GM20000 (cell line): Measurements from ENCODE around the gene ABHD1.

Source experiments
- DNase-seq: peaks from one replicate; pipeline ENCODE4 v3.0.0; 2012; ENCODE audit warnings: low spot score
- TF ChIP-seq, protein P1 (sequence below): IDR thresholded peaks from 2 replicates; pipeline ENCODE4 v1.5.1; 2012; ENCODE audit warnings: mild to moderate bottlenecking, control low read depth; ENCODE audit errors: extremely low read depth, missing control alignments

Gene ABHD1

DNA sequence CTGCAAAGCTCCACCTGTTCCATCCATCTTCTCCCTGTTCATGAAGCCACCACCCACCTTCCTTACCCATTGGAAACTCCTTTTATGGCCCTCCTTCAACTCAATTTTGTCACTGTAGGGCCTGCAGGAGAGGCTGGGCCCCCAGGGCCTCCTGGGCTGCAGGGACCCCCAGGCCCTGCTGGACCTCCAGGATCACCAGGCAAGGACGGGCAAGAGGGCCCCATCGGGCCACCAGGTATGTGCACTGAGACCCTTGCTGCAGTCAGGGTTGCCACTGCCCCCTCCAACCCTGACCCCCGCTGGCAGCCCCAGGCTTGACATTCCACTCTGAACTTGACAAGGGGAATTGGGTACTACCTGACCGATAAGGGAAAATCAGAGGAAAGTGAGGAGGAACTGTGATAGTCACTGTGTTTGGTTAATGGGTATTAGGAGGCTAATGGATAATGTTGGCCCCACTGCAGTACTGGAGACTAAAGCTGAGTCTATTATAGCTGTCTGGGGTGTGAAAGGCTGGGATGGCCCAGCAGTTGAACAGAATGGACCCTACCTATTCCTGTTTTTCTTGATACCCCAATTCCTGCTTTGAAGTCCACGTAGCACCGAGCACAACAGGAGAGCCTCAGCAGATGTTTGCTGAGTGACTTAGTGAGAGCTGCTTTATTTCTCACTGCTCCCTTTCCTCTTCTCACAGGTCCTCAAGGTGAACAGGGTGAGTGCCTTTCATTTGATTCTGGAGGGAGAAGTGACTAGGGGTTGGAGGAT lies 39.1 kb upstream of the ABHD1 start:
- no peak for DNase-seq
- TF ChIP-seq, protein P1, sequence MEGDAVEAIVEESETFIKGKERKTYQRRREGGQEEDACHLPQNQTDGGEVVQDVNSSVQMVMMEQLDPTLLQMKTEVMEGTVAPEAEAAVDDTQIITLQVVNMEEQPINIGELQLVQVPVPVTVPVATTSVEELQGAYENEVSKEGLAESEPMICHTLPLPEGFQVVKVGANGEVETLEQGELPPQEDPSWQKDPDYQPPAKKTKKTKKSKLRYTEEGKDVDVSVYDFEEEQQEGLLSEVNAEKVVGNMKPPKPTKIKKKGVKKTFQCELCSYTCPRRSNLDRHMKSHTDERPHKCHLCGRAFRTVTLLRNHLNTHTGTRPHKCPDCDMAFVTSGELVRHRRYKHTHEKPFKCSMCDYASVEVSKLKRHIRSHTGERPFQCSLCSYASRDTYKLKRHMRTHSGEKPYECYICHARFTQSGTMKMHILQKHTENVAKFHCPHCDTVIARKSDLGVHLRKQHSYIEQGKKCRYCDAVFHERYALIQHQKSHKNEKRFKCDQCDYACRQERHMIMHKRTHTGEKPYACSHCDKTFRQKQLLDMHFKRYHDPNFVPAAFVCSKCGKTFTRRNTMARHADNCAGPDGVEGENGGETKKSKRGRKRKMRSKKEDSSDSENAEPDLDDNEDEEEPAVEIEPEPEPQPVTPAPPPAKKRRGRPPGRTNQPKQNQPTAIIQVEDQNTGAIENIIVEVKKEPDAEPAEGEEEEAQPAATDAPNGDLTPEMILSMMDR, result no peak

DNA sequence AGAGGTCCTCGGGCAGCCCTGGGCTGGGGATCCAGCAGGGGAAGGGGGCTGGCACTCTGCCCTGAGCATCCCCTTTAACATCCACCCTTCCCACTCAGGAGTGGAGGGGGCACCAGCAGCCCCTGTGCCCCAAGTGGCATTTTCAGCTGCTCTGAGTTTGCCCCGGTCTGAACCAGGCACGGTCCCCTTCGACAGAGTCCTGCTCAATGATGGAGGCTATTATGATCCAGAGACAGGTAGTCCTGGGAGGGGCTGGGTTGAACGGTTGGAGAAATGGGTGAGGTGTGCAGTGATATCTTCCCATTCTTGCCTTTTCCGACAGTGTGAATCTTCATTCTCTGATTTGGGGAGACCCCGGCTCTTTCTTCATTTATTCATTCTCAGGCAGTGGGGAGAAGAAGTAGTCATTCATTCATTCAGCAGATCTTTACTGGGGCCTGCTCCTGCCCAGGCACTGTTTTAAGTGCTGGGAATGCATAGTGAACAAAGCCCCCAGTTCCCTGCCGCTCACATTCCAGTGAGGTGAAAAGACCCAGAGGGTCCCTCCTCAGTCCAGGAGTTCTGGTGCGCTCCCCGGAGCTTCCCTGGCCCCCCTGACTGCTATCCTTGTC lies 38.4 kb upstream of the ABHD1 start:
- TF ChIP-seq, protein P1, result no peak
- DNase-seq, result no peak

DNA sequence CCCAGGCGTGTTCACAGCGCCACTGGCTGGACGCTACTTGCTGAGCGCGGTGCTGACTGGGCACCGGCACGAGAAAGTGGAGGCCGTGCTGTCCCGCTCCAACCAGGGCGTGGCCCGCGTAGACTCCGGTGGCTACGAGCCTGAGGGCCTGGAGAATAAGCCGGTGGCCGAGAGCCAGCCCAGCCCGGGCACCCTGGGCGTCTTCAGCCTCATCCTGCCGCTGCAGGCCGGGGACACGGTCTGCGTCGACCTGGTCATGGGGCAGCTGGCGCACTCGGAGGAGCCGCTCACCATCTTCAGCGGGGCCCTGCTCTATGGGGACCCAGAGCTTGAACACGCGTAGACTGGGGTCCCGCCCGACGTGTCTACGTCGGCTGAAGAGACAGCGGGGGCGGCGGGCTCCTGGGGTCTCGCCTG lies 37.9 kb upstream of the ABHD1 start:
- TF ChIP-seq, protein P1, result peak; percentile 38
- peak; percentile 64 for DNase-seq

DNA sequence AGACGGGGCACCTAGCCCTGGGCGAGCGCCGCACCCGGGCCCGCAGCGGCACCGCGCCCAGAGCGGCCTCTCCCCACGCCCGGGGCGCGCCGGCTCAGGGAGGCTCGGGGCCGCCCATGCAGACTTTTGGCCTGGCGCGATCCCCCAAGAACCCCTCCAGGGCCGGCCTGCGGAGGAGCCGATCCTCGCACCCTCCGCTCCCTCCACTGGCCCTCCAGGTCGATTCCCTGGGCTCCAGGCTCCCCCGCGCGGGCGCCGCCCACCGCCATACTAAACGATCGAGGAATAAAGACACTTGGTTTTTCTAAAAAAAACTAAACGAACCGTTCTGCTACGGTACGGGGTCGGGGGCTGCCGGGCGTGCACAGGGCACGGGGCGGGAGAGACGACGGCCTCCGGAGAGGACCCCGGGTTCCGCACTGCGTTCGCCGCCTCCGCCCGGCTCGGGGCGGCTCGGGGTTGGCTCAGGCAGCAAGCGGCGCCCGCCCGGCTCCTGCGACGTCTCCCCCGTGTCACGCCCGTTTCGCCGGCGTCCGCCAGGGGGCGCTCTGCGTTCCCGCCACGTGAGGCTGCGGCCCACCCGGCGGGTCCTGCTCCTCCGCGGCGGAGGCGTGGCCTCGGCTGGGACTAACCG lies 37.4 kb upstream of the ABHD1 start:
- peak; percentile 100 for DNase-seq

DNA sequence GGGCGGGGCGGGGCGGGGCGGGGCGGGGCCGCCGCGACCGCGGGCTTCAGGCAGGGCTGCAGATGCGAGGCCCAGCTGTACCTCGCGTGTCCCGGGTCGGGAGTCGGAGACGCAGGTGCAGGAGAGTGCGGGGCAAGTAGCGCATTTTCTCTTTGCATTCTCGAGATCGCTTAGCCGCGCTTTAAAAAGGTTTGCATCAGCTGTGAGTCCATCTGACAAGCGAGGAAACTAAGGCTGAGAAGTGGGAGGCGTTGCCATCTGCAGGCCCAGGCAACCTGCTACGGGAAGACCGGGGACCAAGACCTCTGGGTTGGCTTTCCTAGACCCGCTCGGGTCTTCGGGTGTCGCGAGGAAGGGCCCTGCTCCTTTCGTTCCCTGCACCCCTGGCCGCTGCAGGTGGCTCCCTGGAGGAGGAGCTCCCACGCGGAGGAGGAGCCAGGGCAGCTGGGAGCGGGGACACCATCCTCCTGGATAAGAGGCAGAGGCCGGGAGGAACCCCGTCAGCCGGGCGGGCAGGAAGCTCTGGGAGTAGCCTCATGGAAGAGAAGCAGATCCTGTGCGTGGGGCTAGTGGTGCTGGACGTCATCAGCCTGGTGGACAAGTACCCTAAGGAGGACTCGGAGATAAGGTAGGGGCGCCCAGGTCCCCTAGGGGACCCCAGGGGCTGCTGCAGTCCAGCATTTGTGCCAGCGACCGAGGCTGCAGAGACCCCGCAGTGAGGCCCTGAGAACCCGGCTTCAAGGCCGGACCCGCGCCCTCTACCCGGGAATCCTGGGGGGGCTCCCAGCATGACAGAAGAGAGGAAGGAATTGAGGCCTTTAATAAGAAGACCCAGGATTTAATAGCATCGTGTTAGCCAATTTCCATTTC lies 36.7 kb upstream of the ABHD1 start, which contains the start of gene KHK:
TSS of gene KHK (plus strand) at position 49 of the 870 bp plus-strand sequence. CDS start at position 537, 488 bp downstream.
- TF ChIP-seq, protein P1, result no peak
- peak; percentile 48 for DNase-seq

More for the DNA sequence above, 37.4 kb upstream of the ABHD1 start:
- TF ChIP-seq, protein P1, result peak; percentile 94

DNA sequence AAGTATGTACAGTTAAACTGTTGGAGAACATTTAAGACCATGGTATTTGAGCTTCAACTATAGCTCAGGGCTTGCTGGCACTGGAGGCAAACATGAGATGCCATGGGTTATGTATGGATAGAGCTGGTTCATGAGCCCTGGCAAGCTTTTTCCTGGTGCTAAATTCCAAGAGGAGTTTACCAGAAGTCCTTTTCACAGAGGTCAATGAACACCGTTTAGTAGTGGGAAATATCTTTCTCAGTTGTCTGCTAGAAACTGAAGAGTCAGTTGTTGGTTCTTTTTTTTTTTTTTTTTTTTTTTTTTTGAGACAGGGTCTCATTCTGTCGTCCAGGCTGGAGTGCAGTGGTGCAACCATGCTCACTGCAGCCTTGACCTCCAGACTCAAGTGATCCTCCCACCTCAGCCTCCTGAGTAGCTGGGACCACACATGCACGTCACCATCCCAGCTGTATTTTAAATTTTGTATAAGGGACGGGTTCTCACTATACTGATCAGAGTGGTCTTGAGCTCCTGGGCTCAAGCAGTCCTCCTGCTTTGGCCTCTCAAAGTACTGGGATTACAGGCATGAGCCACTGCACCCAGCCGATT lies 35.7 kb upstream of the ABHD1 start:
- DNase-seq, result no peak
- TF ChIP-seq, protein P1, result no peak
